Parathyroid adenoma (tissue), 2 donors: ENCODE results near the gene B4GALT2.

Experiments used
- H2AFZ ChIP-seq: fragments of 300-600 bp; sonication (generic); one replicate; pipeline ENCODE4 v1.7.0; 2017; ENCODE audit warnings: antibody characterized with exemption, mild to moderate bottlenecking
- H3K27ac ChIP-seq: fragments of 300-600 bp; sonication (generic); one replicate; pipeline ENCODE4 v1.7.0; 2017
- H3K27me3 ChIP-seq: fragments of 300-600 bp; sonication (generic); one replicate; pipeline ENCODE4 v1.7.0; 2017; ENCODE audit warnings: low read length; ENCODE audit not compliant: control insufficient read depth, insufficient read depth
- H3K36me3 ChIP-seq: fragments of 300-600 bp; sonication (generic); one replicate; pipeline ENCODE4 v1.7.0; 2017; ENCODE audit warnings: low read length; ENCODE audit not compliant: control insufficient read depth, insufficient read depth
- H3K4me1 ChIP-seq: fragments of 300-600 bp; sonication (generic); one replicate; pipeline ENCODE4 v1.7.0; 2017; ENCODE audit warnings: control low read depth
- H3K4me2 ChIP-seq: fragments of 300-600 bp; sonication (generic); one replicate; pipeline ENCODE4 v1.7.0; 2017; ENCODE audit warnings: low read length
- H3K4me3 ChIP-seq: fragments of 300-600 bp; sonication (generic); one replicate; pipeline ENCODE4 v1.7.0; 2017; ENCODE audit warnings: low read depth, low read length
- H3K79me2 ChIP-seq: fragments of 300-600 bp; sonication (generic); one replicate; pipeline ENCODE4 v1.7.0; 2017; ENCODE audit warnings: control low read depth
- H3K9ac ChIP-seq: fragments of 300-600 bp; sonication (generic); one replicate; pipeline ENCODE4 v1.7.0; 2017; ENCODE audit warnings: mild to moderate bottlenecking
- H3K9me3 ChIP-seq: fragments of 300-600 bp; sonication (generic); one replicate; pipeline ENCODE4 v1.7.0; 2017; ENCODE audit warnings: low read length; ENCODE audit not compliant: control insufficient read depth
- CTCF ChIP-seq: fragments of 300-600 bp; sonication (generic); IDR thresholded peaks from one replicate; pipeline ENCODE4 v1.7.0; 2017; ENCODE audit warnings: antibody characterized with exemption, mild to moderate bottlenecking
- donor health status: primary hyperparathyroidism.

Gene B4GALT2

GRCh38 chr1:44016041-44016889 is 37.3 kb downstream of the B4GALT2 start:
- Histone ChIP-seq H3K36me3 (no peaks in the 10 kb centered on the region), H3K27ac (no peak overlapping the region), H3K4me3 (no peak overlapping the region), H3K79me2 (no peaks in the 10 kb centered on the region), H3K4me1 (no peaks in the 10 kb centered on the region), H3K9me3 (no peaks in the 10 kb centered on the region), H3K9ac (no peak overlapping the region), H2AFZ (no peak overlapping the region), H3K4me2 (no peak overlapping the region), H3K27me3 (no peaks in the 10 kb centered on the region)
- TF ChIP-seq CTCF: no peak

GRCh38 chr1:44016890-44017400 is 37.9 kb downstream of the B4GALT2 start:
- TF ChIP-seq CTCF: no peak
- Histone ChIP-seq H3K9ac (no peak overlapping the region), H3K4me1 (no peaks in the 10 kb centered on the region), H3K27me3 (no peaks in the 10 kb centered on the region), H3K27ac (no peak overlapping the region), H3K36me3 (no peaks in the 10 kb centered on the region), H2AFZ (no peak overlapping the region), H3K79me2 (no peaks in the 10 kb centered on the region), H3K9me3 (no peaks in the 10 kb centered on the region), H3K4me2 (no peak overlapping the region), H3K4me3 (no peak overlapping the region)

- TF ChIP-seq CTCF: no peak
- Histone ChIP-seq H3K27ac (no peak overlapping the region), H3K4me2 (no peak overlapping the region), H3K4me3 (no peak overlapping the region), H3K4me1 (no peaks in the 10 kb centered on the region), H3K79me2 (no peaks in the 10 kb centered on the region), H3K9me3 (no peaks in the 10 kb centered on the region), H3K9ac (no peak overlapping the region), H3K27me3 (no peaks in the 10 kb centered on the region), H3K36me3 (no peaks in the 10 kb centered on the region), H2AFZ (no peak overlapping the region)
These were observed 40.5 kb downstream of the B4GALT2 start for GRCh38 chr1:44019466-44019948.

GRCh38 chr1:44020464-44020863 is 41.5 kb downstream of the B4GALT2 start:
- H3K79me2 ChIP-seq: no peaks in the 10 kb centered on the region
- H3K9ac ChIP-seq: no peak overlapping the region
- H2AFZ ChIP-seq: no peak overlapping the region
- H3K4me1 ChIP-seq: no peaks in the 10 kb centered on the region
- H3K27ac ChIP-seq: no peak overlapping the region
- TF ChIP-seq CTCF: no peak
- no peak overlapping the region for H3K4me3 ChIP-seq
- no peaks in the 10 kb centered on the region for H3K36me3 ChIP-seq
- H3K9me3 ChIP-seq: no peaks in the 10 kb centered on the region
- no peak overlapping the region for H3K4me2 ChIP-seq
- no peaks in the 10 kb centered on the region for H3K27me3 ChIP-seq
